H9 (cell line): ENCODE measurements around the gene CFAP69. TPM values are rescaled to one million over a fixed set of nuclear protein-coding genes. Genes with fewer than 3 reads are reported as not detected.

Experiments used
- DNase-seq: peaks from one replicate; pipeline ENCODE4 v3.0.0-alpha.2; 2017
- H2AFZ ChIP-seq: one replicate; pipeline ENCODE4 v1.6.1; 2013; ENCODE audit warnings: mild to moderate bottlenecking, low read length, control low read depth, moderate library complexity
- H2AK5ac ChIP-seq: 2 replicates; pipeline ENCODE4 v1.6.1; 2013; ENCODE audit warnings: low read length, control low read depth, mixed read lengths; ENCODE audit not compliant: insufficient read length
- H2BK120ac ChIP-seq: one replicate; pipeline ENCODE4 v1.6.1; 2013; ENCODE audit warnings: low read depth, mild to moderate bottlenecking, low read length, control low read depth, inconsistent platforms; ENCODE audit not compliant: poor library complexity, severe bottlenecking
- H2BK12ac ChIP-seq: 2 replicates; pipeline ENCODE4 v1.6.1; 2013; ENCODE audit warnings: low read length, control low read depth, mixed read lengths, low read depth; ENCODE audit not compliant: insufficient read length
- H2BK15ac ChIP-seq: 2 replicates; pipeline ENCODE4 v1.6.1; 2013; ENCODE audit warnings: low read depth, low read length, control low read depth
- H2BK20ac ChIP-seq: one replicate; pipeline ENCODE4 v1.6.1; 2013; ENCODE audit warnings: low read depth, mild to moderate bottlenecking, low read length, control low read depth, inconsistent platforms; ENCODE audit not compliant: poor library complexity, severe bottlenecking
- H2BK5ac ChIP-seq: 2 replicates; pipeline ENCODE4 v1.6.1; 2013; ENCODE audit warnings: low read length, control low read depth, mixed read lengths; ENCODE audit not compliant: insufficient read length
- H3K14ac ChIP-seq: 2 replicates; pipeline ENCODE4 v1.6.1; 2013; ENCODE audit warnings: low read length, control low read depth; ENCODE audit not compliant: insufficient read depth
- H3K18ac ChIP-seq: 2 replicates; pipeline ENCODE4 v1.6.1; 2013; ENCODE audit warnings: low read depth, mild to moderate bottlenecking, mixed read lengths, low read length, control low read depth; ENCODE audit not compliant: insufficient read length
- H3K23ac ChIP-seq: 2 replicates; pipeline ENCODE4 v1.6.1; 2013; ENCODE audit warnings: low read length, control low read depth, mixed read lengths, low read depth; ENCODE audit not compliant: insufficient read length
- H3K23me2 ChIP-seq: 2 replicates; pipeline ENCODE4 v1.6.1; 2013; ENCODE audit warnings: low read depth, mild to moderate bottlenecking, mixed read lengths, low read length, control low read depth; ENCODE audit not compliant: insufficient read length, poor library complexity, severe bottlenecking
- H3K27ac ChIP-seq: 2 replicates; pipeline ENCODE4 v1.5.1; 2013; ENCODE audit warnings: low read length, control low read depth, mixed read lengths, low read depth; ENCODE audit not compliant: insufficient read length
- H3K27me3 ChIP-seq: 2 replicates; pipeline ENCODE4 v1.6.1; 2013; ENCODE audit warnings: low read length, control low read depth, inconsistent platforms; ENCODE audit not compliant: insufficient read depth
- H3K4ac ChIP-seq: 2 replicates; pipeline ENCODE4 v1.6.1; 2013; ENCODE audit warnings: low read depth, mild to moderate bottlenecking, control low read depth, inconsistent platforms, low read length, moderate library complexity
- H3K4me1 ChIP-seq: 2 replicates; pipeline ENCODE4 v1.6.1; 2013; ENCODE audit warnings: low read length, control low read depth, inconsistent platforms; ENCODE audit not compliant: insufficient read depth
- H3K4me2 ChIP-seq: 2 replicates; pipeline ENCODE4 v1.6.1; 2013; ENCODE audit warnings: low read length, control low read depth, mixed read lengths; ENCODE audit not compliant: insufficient read length, insufficient read depth
- H3K56ac ChIP-seq: 2 replicates; pipeline ENCODE4 v1.6.1; 2013; ENCODE audit warnings: low read depth, mild to moderate bottlenecking, mixed read lengths, low read length, control low read depth; ENCODE audit not compliant: insufficient read length
- H3K79me1 ChIP-seq: 2 replicates; pipeline ENCODE4 v1.6.1; 2013; ENCODE audit warnings: low read depth, mild to moderate bottlenecking, moderate library complexity, low read length, control low read depth, inconsistent platforms; ENCODE audit not compliant: insufficient read depth, poor library complexity, severe bottlenecking
- H3K79me2 ChIP-seq: 2 replicates; pipeline ENCODE4 v1.6.1; 2013; ENCODE audit warnings: low read length, control low read depth, inconsistent platforms; ENCODE audit not compliant: insufficient read depth
- H3K9ac ChIP-seq: 2 replicates; pipeline ENCODE4 v1.6.1; 2013; ENCODE audit warnings: low read length, control low read depth, mixed read lengths; ENCODE audit not compliant: insufficient read length; ENCODE audit errors: extremely low read depth
- H3K9me3 ChIP-seq: one replicate; pipeline ENCODE4 v1.6.1; 2013; ENCODE audit warnings: low read depth, low read length, inconsistent platforms; ENCODE audit not compliant: control insufficient read depth
- H3T11ph ChIP-seq: one replicate; pipeline ENCODE4 v1.6.1; 2013; ENCODE audit warnings: mild to moderate bottlenecking, low read length, control low read depth, inconsistent platforms
- H4K20me1 ChIP-seq: one replicate; pipeline ENCODE4 v1.6.1; 2013; ENCODE audit not compliant: control insufficient read depth, insufficient read length, insufficient read depth
- H4K5ac ChIP-seq: 2 replicates; pipeline ENCODE4 v1.6.1; 2013; ENCODE audit warnings: low read depth, mild to moderate bottlenecking, mixed read lengths, low read length, control low read depth; ENCODE audit not compliant: insufficient read length
- H4K8ac ChIP-seq: replicated peaks from 2 replicates; pipeline ENCODE4 v1.6.1; 2013; ENCODE audit warnings: low read length, control low read depth, mixed read lengths, low read depth; ENCODE audit not compliant: insufficient read length
- H4K91ac ChIP-seq: 2 replicates; pipeline ENCODE4 v1.6.1; 2013; ENCODE audit warnings: low read depth, mild to moderate bottlenecking, moderate library complexity, mixed read lengths, low read length, control low read depth; ENCODE audit not compliant: insufficient read length
- H3K27ac Mint-ChIP-seq, 3 experiments: 2 replicates in 2 of 3; 3 replicates in 1 of 3; pipeline ENCODE4 v1.8.0; 2020 to 2021; ENCODE audit warnings: mixed read lengths in 3 of 3, mild to moderate bottlenecking in 1 of 3, moderate library complexity in 1 of 3
- H3K27me3 Mint-ChIP-seq: 2 replicates; pipeline ENCODE4 v1.8.0; 2021; ENCODE audit warnings: low read depth, mild to moderate bottlenecking, moderate library complexity, mixed read lengths
- H3K36me3 Mint-ChIP-seq, 3 experiments: 2 replicates in 2 of 3; 3 replicates in 1 of 3; pipeline ENCODE4 v1.8.0; 2020 to 2021; ENCODE audit warnings: low read depth in 3 of 3, mixed read lengths in 3 of 3; ENCODE audit not compliant: insufficient read depth in 1 of 3
- H3K4me1 Mint-ChIP-seq, 2 experiments: 2 replicates each; pipeline ENCODE4 v1.8.0; 2020; ENCODE audit warnings: mixed read lengths in 2 of 2
- H3K4me3 Mint-ChIP-seq, 2 experiments: 2 replicates in 1 of 2; 3 replicates in 1 of 2; pipeline ENCODE4 v1.8.0; 2020 to 2021; ENCODE audit warnings: mild to moderate bottlenecking in 2 of 2, mixed read lengths in 2 of 2, moderate library complexity in 1 of 2
- H3K9me3 Mint-ChIP-seq, 2 experiments: 2 replicates in 1 of 2; 3 replicates in 1 of 2; pipeline ENCODE4 v1.8.0; 2020; ENCODE audit warnings: mild to moderate bottlenecking in 2 of 2, mixed read lengths in 2 of 2, moderate library complexity in 1 of 2
- CTCF ChIP-seq: fragments of 200-600 bp; sonication (generic); conservative IDR thresholded peaks from 3 replicates; pipeline ENCODE4 v1.8.0; 2021; ENCODE audit warnings: antibody characterized with exemption, mild to moderate bottlenecking
- WGBS: extraction: QIAGEN DNeasy Blood & Tissue Kit; methylation state at CpG from one replicate; pipeline ENCODE4 v1.1.7; 2013; ENCODE audit warnings: missing lambda C conversion rate, low lambda C conversion rate, mixed read lengths; ENCODE audit not compliant: insufficient read length; ENCODE audit errors: extremely low coverage; 5-methylcytosine and 5-hydroxymethylcytosine counted together
- total RNA-seq: library from RNA; stranded (reverse); gene quantifications from 2 replicates; pipeline ENCODE4 v1.2.1, GENCODE V29; 2021

Gene CFAP69
- total RNA-seq, 1 experiment from 2014 or later, result 2.9 TPM

GRCh38 chr7:90303241-90303640 lies 58.3 kb downstream of the CFAP69 start:
- no peak overlapping the region for H2BK120ac ChIP-seq
- H3K79me2 ChIP-seq, result no peaks in the 10 kb centered on the region
- no peak overlapping the region for H2AK5ac ChIP-seq
- H3K36me3 Mint-ChIP-seq, result no peaks in the 10 kb centered on the region
- no peak overlapping the region; a peak in 1 of 7 replicates for H3K27ac Mint-ChIP-seq
- no peaks in the 10 kb centered on the region for H3K27me3 Mint-ChIP-seq
- no peak overlapping the region for H3K14ac ChIP-seq
- no peak overlapping the region for H2BK12ac ChIP-seq
- H3K79me1 ChIP-seq, result no peaks in the 10 kb centered on the region
- no peaks in the 10 kb centered on the region for H3K4me1 ChIP-seq
- no peak overlapping the region for H3T11ph ChIP-seq
- no peak overlapping the region for H3K4me2 ChIP-seq
- TF ChIP-seq CTCF, result no peak
- H3K9me3 Mint-ChIP-seq, result no peaks in the 10 kb centered on the region
- no peaks in the 10 kb centered on the region; a peak in 1 of 4 replicates for H3K4me1 Mint-ChIP-seq
- no peak overlapping the region for H3K27ac ChIP-seq
- no peak overlapping the region for H2BK15ac ChIP-seq
- no CpG with 5 or more reads among the region's 1 CpG for WGBS
- H3K4me3 Mint-ChIP-seq, result no peak overlapping the region
- DNase-seq, result no peak
- H2BK20ac ChIP-seq, result no peak overlapping the region
- H3K23me2 ChIP-seq, result no peaks in the 10 kb centered on the region
- no peak overlapping the region for H3K56ac ChIP-seq
- no peak overlapping the region for H2AFZ ChIP-seq
- no peak overlapping the region for H4K91ac ChIP-seq
- H4K8ac ChIP-seq, result no peak overlapping the region
- H4K5ac ChIP-seq, result no peak overlapping the region
- no peak overlapping the region for H3K4ac ChIP-seq
- H3K27me3 ChIP-seq, result no peaks in the 10 kb centered on the region
- H3K9ac ChIP-seq, result no peak overlapping the region
- no peak overlapping the region for H2BK5ac ChIP-seq
- no peaks in the 10 kb centered on the region for H4K20me1 ChIP-seq
- no peak overlapping the region for H3K23ac ChIP-seq
- no peaks in the 10 kb centered on the region for H3K9me3 ChIP-seq
- H3K18ac ChIP-seq, result no peak overlapping the region
